Peyer's patch (tissue), 4 donors: ENCODE measurements around the gene SCUBE1. TPM values are rescaled to one million over a fixed set of nuclear protein-coding genes. Genes with fewer than 3 reads are reported as not detected.

Experiments used
- DNase-seq, 3 donors: peaks; one replicate each; pipeline ENCODE4 v3.0.0-alpha.2; 2017 to 2019
- H3K27ac ChIP-seq, 4 donors: fragments of 200-600 bp; sonication (generic); one replicate each; pipeline ENCODE4 v1.5.1; 2016 to 2019
- H3K27me3 ChIP-seq, 2 donors: fragments of 200-600 bp; sonication (generic); one replicate each; pipeline ENCODE4 v1.5.1; 2019
- H3K36me3 ChIP-seq, 3 donors: fragments of 200-600 bp; sonication (generic); one replicate each; pipeline ENCODE4 v1.5.1; 2016 to 2019
- H3K4me1 ChIP-seq, 4 donors: fragments of 200-600 bp; sonication (generic); one replicate each; pipeline ENCODE4 v1.5.1; 2016 to 2019
- H3K4me3 ChIP-seq, 4 donors: fragments of 200-600 bp; sonication (generic); 1 replicate in 3 of 4; 2 replicates in 1 of 4; pipeline ENCODE4 v1.5.1; 2016 to 2019; ENCODE audit warnings: mild to moderate bottlenecking in 1 of 4
- H3K9me3 ChIP-seq, 4 donors: fragments of 200-600 bp; sonication (generic); one replicate each; pipeline ENCODE4 v1.5.1; 2016 to 2019; ENCODE audit warnings: mild to moderate bottlenecking in 1 of 4
- CTCF ChIP-seq, 6 experiments: fragments of 450-650 bp in 4 of 6; fragments of 200-600 bp in 2 of 6; sonication (generic) in 1 of 6; IDR thresholded peaks; one replicate each; pipeline ENCODE4 v1.5.1; 2017 to 2019; ENCODE audit warnings: antibody characterized with exemption in 6 of 6, mild to moderate bottlenecking in 3 of 6, moderate library complexity in 1 of 6
- POLR2A ChIP-seq, 2 donors: fragments of 450-650 bp; IDR thresholded peaks; one replicate each; pipeline ENCODE4 v1.5.1; 2017; ENCODE audit warnings: antibody characterized with exemption in 2 of 2, mild to moderate bottlenecking in 2 of 2, moderate library complexity in 2 of 2
- total RNA-seq, 4 donors: library from RNA; depleted of rRNA; stranded (reverse); fragments of >200 nt; gene quantifications; one replicate each; pipeline ENCODE4 v1.1.0, GENCODE V29; 2016

SCUBE1 gene
- total RNA-seq, 4 donors from 2014 or later = 1.6 to 47.9 (median 7.9) TPM

DNA sequence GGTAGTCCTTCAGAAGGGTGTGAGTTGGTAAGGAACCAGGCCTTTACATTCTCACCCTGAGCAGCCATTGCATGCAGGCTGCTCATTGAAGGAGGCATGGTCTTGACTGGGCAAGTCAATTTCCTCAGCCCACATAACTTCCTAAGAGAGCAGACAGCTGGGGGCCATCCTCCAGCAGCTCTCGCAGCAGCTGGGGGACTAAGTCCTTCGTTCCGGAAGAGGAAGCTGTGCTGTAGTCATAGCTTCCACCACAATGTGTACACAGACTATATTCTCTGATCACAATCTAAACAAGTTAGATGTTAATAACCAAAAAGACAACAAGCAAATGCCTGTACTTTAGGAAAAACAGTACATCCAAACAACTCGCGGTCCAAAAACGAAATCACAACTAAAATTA is 38.5 kb upstream of the SCUBE1 start:
- Histone ChIP-seq H3K4me3 (no peak overlapping the region), H3K9me3 (no peaks in the 10 kb centered on the region), H3K27ac (peak overlapping the region in 2 of 4 donors; percentile 14 to 67), H3K4me1 (peaks cover 0 to 17% (median 0%) of the 10 kb centered on the region in 4 donors), H3K36me3 (no peaks in the 10 kb centered on the region), H3K27me3 (no peaks in the 10 kb centered on the region)
- peak in 1 of 3 donors; percentile 55 for DNase-seq
- TF ChIP-seq CTCF (IDR thresholded peaks at IDR 0.05) (no peak), POLR2A (IDR thresholded peaks at IDR 0.05) (no peak)

- H3K9me3 ChIP-seq = peaks cover 0 to 8% (median 0%) of the 10 kb centered on the region in 4 donors
- H3K4me1 ChIP-seq = peaks cover 0 to 17% (median 0%) of the 10 kb centered on the region in 4 donors
- no peaks in the 10 kb centered on the region for H3K36me3 ChIP-seq
- no peak overlapping the region for H3K4me3 ChIP-seq
- TF ChIP-seq CTCF (IDR thresholded peaks at IDR 0.05) (no peak), POLR2A (IDR thresholded peaks at IDR 0.05) (no peak)
- H3K27me3 ChIP-seq = no peaks in the 10 kb centered on the region
- H3K27ac ChIP-seq = peak overlapping the region in 1 of 4 donors; percentile 36
- peak in 1 of 3 donors; percentile 56 for DNase-seq
Observed at GRCh38 chr22:43377896-43378704, 34.9 kb upstream of the SCUBE1 start.

GRCh38 chr22:43377548-43377895 is 34.4 kb upstream of the SCUBE1 start:
- no peak for DNase-seq
- H3K9me3 ChIP-seq = peaks cover 0 to 8% (median 0%) of the 10 kb centered on the region in 4 donors
- no peak overlapping the region for H3K4me3 ChIP-seq
- H3K4me1 ChIP-seq = peaks cover 0 to 17% (median 0%) of the 10 kb centered on the region in 4 donors
- peak overlapping the region in 1 of 4 donors; percentile 36 for H3K27ac ChIP-seq
- TF ChIP-seq POLR2A (IDR thresholded peaks at IDR 0.05) = no peak
- TF ChIP-seq CTCF (IDR thresholded peaks at IDR 0.05) = no peak
- no peaks in the 10 kb centered on the region for H3K27me3 ChIP-seq
- H3K36me3 ChIP-seq = no peaks in the 10 kb centered on the region

DNA sequence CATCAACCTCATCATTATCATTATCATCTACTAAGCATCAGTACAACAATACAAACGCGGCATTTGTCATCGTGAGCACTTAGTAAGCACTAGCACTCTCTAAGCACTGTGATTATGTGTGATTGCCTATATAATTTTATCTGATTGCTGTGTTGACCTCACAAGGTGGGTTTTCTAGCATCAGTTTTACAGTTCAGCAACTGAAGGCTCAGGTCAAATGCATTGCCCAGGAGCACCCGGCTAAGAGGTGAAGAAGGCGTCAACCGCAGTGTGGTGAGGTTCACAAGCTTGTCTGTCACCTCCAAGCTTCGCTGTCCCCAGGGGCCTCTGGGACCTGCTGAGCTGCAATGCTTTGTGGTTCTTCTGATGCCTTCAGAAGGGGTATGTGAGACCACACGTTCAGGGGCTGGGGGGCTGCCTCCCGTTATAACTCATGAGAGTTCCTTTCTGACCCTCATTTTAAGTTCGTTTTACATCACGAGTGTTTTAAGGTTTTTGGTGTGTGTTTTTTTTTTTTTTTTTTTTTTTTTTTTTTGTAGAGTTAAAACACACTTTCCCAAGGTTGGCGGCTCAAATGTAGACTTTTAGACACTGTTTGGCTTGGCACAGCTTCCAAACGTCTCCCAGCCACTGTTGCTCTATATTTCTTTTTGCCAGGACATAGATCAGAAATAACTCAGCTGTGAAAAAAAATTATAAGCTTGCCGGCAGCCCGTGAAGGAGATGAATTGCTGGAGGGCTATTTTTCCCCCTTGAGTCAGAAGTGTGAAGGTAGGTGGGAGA is 33.8 kb upstream of the SCUBE1 start:
- Histone ChIP-seq H3K4me3 (no peak overlapping the region), H3K27me3 (no peaks in the 10 kb centered on the region), H3K9me3 (peaks cover 0 to 8% (median 0%) of the 10 kb centered on the region in 4 donors), H3K36me3 (no peaks in the 10 kb centered on the region), H3K4me1 (peaks cover 0 to 17% (median 0%) of the 10 kb centered on the region in 4 donors), H3K27ac (peak overlapping the region in 1 of 4 donors; percentile 36)
- TF ChIP-seq POLR2A (IDR thresholded peaks at IDR 0.05) = no peak
- no peak for TF ChIP-seq CTCF (IDR thresholded peaks at IDR 0.05)
- DNase-seq = peak in 2 of 3 donors; percentile 21 to 78

GRCh38 chr22:43375951-43376455 is 32.8 kb upstream of the SCUBE1 start:
- no peak for TF ChIP-seq POLR2A (IDR thresholded peaks at IDR 0.05)
- TF ChIP-seq CTCF (IDR thresholded peaks at IDR 0.05) = no peak
- no peak overlapping the region for H3K4me3 ChIP-seq
- no peaks in the 10 kb centered on the region for H3K36me3 ChIP-seq
- H3K4me1 ChIP-seq = peaks cover 0 to 10% (median 0%) of the 10 kb centered on the region in 4 donors
- no peaks in the 10 kb centered on the region for H3K27me3 ChIP-seq
- DNase-seq = no peak
- H3K9me3 ChIP-seq = peaks cover 0 to 8% (median 0%) of the 10 kb centered on the region in 4 donors
- H3K27ac ChIP-seq = no peak overlapping the region
